Measurements from ENCODE around the gene GFER.
A peak's percentile ranks its signal among the peaks of the same experiment; 100 is the strongest.

The GFER gene

DNA sequence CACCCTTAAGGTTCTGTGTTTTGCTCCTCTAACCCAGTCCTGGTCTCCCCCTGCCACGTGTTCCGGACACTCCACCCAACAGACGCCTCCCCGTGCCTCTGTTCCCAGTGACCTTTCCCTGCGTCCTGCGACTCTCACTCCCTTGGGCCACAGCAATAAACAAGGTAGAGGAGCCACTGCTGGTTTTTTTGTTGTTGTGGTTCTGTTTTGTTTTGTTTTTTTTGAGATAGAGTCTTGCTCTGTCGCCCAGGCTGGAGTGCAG, 31.9 kb downstream of the GFER start:
- Histone ChIP-seq H3K4me1 (ENCODE audit: control insufficient read depth, insufficient read depth, low read length) (peaks cover 6% of the 10 kb centered on the region), H3K4me3 (ENCODE audit: low read depth, low read length) (no peak overlapping the region), H3K27ac (ENCODE audit: extremely low read depth, low read depth, low read length) (peak overlapping the region; percentile 79), H3K36me3 (ENCODE audit: control insufficient read depth in 2 of 2, insufficient read depth in 1 of 2, low read length in 2 of 2) (no peaks in the 10 kb centered on the region), H3K9me3 (ENCODE audit: control insufficient read depth, insufficient read depth, low read depth, low read length) (no peaks in the 10 kb centered on the region)
- ChIA-PET CTCF (interaction anchor here (0.6 to 2.0 kb wide), 8 partner anchors 11 to 153 kb away, joined by 3 to 11 read pairs (median 4); partner anchors contain the start of genes NHERF2, NTHL1 and TSC2), POLR2A (interaction anchor here (0.5 to 2.4 kb wide), 3 partner anchors 12 to 139 kb away, joined by 3 to 20 read pairs (median 4); partner anchors contain the start of gene TRAF7)
- TF ChIP-seq SCRT1 (tag by site-specific recombination; IDR thresholded peaks at IDR 0.05; ENCODE audit: borderline replicate concordance) (no peak), ZNF600 (tag by site-specific recombination; IDR thresholded peaks at IDR 0.05) (peak; percentile 65; the same call in 1 of the 2 replicates)
- TF ChIP-seq, protein P1, sequence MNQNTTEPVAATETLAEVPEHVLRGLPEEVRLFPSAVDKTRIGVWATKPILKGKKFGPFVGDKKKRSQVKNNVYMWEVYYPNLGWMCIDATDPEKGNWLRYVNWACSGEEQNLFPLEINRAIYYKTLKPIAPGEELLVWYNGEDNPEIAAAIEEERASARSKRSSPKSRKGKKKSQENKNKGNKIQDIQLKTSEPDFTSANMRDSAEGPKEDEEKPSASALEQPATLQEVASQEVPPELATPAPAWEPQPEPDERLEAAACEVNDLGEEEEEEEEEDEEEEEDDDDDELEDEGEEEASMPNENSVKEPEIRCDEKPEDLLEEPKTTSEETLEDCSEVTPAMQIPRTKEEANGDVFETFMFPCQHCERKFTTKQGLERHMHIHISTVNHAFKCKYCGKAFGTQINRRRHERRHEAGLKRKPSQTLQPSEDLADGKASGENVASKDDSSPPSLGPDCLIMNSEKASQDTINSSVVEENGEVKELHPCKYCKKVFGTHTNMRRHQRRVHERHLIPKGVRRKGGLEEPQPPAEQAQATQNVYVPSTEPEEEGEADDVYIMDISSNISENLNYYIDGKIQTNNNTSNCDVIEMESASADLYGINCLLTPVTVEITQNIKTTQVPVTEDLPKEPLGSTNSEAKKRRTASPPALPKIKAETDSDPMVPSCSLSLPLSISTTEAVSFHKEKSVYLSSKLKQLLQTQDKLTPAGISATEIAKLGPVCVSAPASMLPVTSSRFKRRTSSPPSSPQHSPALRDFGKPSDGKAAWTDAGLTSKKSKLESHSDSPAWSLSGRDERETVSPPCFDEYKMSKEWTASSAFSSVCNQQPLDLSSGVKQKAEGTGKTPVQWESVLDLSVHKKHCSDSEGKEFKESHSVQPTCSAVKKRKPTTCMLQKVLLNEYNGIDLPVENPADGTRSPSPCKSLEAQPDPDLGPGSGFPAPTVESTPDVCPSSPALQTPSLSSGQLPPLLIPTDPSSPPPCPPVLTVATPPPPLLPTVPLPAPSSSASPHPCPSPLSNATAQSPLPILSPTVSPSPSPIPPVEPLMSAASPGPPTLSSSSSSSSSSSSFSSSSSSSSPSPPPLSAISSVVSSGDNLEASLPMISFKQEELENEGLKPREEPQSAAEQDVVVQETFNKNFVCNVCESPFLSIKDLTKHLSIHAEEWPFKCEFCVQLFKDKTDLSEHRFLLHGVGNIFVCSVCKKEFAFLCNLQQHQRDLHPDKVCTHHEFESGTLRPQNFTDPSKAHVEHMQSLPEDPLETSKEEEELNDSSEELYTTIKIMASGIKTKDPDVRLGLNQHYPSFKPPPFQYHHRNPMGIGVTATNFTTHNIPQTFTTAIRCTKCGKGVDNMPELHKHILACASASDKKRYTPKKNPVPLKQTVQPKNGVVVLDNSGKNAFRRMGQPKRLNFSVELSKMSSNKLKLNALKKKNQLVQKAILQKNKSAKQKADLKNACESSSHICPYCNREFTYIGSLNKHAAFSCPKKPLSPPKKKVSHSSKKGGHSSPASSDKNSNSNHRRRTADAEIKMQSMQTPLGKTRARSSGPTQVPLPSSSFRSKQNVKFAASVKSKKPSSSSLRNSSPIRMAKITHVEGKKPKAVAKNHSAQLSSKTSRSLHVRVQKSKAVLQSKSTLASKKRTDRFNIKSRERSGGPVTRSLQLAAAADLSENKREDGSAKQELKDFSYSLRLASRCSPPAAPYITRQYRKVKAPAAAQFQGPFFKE (tag by site-specific recombination; IDR thresholded peaks at IDR 0.05; ENCODE audit: borderline replicate concordance), result 0 out of 2 replicates have a peak, but pooled peaks have one; percentile 54

DNA sequence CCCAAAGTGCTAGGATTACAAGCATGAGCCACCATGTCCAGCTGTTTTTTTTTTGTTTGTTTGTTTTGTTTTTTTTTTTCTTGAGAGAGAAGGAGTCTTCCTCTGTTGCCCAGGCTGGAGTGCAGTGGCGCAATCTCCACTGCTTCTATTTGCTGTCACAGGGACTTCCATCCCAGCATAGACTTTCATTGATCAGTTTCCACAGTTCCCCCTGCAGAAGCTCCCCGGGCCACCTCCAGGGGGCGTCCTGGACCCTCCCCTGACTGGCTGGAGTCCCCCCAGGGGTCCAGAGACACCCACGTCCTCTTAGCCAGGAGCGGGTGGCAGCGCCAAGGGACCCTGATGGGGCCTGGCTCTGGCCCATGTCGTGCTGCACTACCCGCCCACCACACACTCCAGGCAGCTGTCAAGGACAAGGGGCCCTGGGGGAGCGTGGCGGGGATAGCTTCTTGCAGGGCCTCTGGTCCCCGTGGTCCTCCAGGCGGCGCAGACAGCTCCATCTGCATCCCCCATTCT, 32.5 kb downstream of the GFER start:
- no peak overlapping the region for H3K4me3 ChIP-seq (ENCODE audit: low read depth, low read length)
- CTCF ChIA-PET, result interaction anchor here (0.6 to 2.0 kb wide), 10 partner anchors 11 to 152 kb away, joined by 3 to 11 read pairs (median 3); partner anchors contain the start of genes NHERF2, NTHL1, TRAF7 and TSC2
- H3K4me1 ChIP-seq (ENCODE audit: control insufficient read depth, insufficient read depth, low read length), result peaks cover 6% of the 10 kb centered on the region
- H3K9me3 ChIP-seq (ENCODE audit: control insufficient read depth, insufficient read depth, low read depth, low read length), result no peaks in the 10 kb centered on the region
- no peaks in the 10 kb centered on the region for H3K36me3 ChIP-seq (ENCODE audit: control insufficient read depth in 2 of 2, insufficient read depth in 1 of 2, low read length in 2 of 2)
- POLR2A ChIA-PET, result interaction anchor here (0.5 to 2.4 kb wide), 4 partner anchors 11 to 139 kb away, joined by 3 to 20 read pairs (median 4); partner anchors contain the start of gene TRAF7
- no peak overlapping the region for H3K27ac ChIP-seq (ENCODE audit: extremely low read depth, low read depth, low read length)
- no peak for TF ChIP-seq ZNF391 (tag by site-specific recombination; IDR thresholded peaks at IDR 0.05; ENCODE audit: borderline replicate concordance, low read depth)
- TF ChIP-seq ZNF510 (tag by site-specific recombination; IDR thresholded peaks at IDR 0.05; ENCODE audit: insufficient replicate concordance), result no peak
- peak; percentile 67 for TF ChIP-seq EGR2 (tag by site-specific recombination; IDR thresholded peaks at IDR 0.05; ENCODE audit: low read depth)
- TF ChIP-seq, protein P2, sequence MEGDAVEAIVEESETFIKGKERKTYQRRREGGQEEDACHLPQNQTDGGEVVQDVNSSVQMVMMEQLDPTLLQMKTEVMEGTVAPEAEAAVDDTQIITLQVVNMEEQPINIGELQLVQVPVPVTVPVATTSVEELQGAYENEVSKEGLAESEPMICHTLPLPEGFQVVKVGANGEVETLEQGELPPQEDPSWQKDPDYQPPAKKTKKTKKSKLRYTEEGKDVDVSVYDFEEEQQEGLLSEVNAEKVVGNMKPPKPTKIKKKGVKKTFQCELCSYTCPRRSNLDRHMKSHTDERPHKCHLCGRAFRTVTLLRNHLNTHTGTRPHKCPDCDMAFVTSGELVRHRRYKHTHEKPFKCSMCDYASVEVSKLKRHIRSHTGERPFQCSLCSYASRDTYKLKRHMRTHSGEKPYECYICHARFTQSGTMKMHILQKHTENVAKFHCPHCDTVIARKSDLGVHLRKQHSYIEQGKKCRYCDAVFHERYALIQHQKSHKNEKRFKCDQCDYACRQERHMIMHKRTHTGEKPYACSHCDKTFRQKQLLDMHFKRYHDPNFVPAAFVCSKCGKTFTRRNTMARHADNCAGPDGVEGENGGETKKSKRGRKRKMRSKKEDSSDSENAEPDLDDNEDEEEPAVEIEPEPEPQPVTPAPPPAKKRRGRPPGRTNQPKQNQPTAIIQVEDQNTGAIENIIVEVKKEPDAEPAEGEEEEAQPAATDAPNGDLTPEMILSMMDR (tag by site-specific recombination; IDR thresholded peaks at IDR 0.05), result peak; percentile 52
- TF ChIP-seq ZIC2 (tag by site-specific recombination; IDR thresholded peaks at IDR 0.05), result peak; percentile 63
- no peak for TF ChIP-seq ZNF623 (tag by site-specific recombination; IDR thresholded peaks at IDR 0.05)
- TF ChIP-seq, protein P3, sequence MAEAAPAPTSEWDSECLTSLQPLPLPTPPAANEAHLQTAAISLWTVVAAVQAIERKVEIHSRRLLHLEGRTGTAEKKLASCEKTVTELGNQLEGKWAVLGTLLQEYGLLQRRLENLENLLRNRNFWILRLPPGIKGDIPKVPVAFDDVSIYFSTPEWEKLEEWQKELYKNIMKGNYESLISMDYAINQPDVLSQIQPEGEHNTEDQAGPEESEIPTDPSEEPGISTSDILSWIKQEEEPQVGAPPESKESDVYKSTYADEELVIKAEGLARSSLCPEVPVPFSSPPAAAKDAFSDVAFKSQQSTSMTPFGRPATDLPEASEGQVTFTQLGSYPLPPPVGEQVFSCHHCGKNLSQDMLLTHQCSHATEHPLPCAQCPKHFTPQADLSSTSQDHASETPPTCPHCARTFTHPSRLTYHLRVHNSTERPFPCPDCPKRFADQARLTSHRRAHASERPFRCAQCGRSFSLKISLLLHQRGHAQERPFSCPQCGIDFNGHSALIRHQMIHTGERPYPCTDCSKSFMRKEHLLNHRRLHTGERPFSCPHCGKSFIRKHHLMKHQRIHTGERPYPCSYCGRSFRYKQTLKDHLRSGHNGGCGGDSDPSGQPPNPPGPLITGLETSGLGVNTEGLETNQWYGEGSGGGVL (tag by site-specific recombination; IDR thresholded peaks at IDR 0.05), result no peak
- no peak for TF ChIP-seq ZNF843 (tag by site-specific recombination; IDR thresholded peaks at IDR 0.05)
- no peak for TF ChIP-seq ZNF248 (tag by site-specific recombination; IDR thresholded peaks at IDR 0.05)
- no peak for TF ChIP-seq ZBTB7A (tag by site-specific recombination; IDR thresholded peaks at IDR 0.05; ENCODE audit: low read depth)
- TF ChIP-seq, protein P4, sequence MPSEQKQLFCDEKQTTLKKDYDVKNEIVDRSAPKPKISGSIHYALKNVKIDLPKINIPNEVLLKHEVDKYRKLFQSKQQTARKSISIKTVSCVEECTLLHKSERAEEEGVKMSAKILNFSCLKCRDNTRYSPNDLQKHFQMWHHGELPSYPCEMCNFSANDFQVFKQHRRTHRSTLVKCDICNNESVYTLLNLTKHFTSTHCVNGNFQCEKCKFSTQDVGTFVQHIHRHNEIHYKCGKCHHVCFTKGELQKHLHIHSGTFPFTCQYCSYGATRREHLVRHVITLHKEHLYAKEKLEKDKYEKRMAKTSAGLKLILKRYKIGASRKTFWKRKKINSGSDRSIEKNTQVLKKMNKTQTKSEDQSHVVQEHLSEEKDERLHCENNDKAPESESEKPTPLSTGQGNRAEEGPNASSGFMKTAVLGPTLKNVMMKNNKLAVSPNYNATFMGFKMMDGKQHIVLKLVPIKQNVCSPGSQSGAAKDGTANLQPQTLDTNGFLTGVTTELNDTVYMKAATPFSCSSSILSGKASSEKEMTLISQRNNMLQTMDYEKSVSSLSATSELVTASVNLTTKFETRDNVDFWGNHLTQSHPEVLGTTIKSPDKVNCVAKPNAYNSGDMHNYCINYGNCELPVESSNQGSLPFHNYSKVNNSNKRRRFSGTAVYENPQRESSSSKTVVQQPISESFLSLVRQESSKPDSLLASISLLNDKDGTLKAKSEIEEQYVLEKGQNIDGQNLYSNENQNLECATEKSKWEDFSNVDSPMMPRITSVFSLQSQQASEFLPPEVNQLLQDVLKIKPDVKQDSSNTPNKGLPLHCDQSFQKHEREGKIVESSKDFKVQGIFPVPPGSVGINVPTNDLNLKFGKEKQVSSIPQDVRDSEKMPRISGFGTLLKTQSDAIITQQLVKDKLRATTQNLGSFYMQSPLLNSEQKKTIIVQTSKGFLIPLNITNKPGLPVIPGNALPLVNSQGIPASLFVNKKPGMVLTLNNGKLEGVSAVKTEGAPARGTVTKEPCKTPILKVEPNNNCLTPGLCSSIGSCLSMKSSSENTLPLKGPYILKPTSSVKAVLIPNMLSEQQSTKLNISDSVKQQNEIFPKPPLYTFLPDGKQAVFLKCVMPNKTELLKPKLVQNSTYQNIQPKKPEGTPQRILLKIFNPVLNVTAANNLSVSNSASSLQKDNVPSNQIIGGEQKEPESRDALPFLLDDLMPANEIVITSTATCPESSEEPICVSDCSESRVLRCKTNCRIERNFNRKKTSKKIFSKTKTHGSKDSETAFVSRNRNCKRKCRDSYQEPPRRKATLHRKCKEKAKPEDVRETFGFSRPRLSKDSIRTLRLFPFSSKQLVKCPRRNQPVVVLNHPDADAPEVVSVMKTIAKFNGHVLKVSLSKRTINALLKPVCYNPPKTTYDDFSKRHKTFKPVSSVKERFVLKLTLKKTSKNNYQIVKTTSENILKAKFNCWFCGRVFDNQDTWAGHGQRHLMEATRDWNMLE (tag by site-specific recombination; conservative IDR thresholded peaks at IDR 0.05; ENCODE audit: low read depth), result no peak
- TF ChIP-seq ZNF626 (tag by site-specific recombination; IDR thresholded peaks at IDR 0.05), result no peak
- TF ChIP-seq, protein P5, sequence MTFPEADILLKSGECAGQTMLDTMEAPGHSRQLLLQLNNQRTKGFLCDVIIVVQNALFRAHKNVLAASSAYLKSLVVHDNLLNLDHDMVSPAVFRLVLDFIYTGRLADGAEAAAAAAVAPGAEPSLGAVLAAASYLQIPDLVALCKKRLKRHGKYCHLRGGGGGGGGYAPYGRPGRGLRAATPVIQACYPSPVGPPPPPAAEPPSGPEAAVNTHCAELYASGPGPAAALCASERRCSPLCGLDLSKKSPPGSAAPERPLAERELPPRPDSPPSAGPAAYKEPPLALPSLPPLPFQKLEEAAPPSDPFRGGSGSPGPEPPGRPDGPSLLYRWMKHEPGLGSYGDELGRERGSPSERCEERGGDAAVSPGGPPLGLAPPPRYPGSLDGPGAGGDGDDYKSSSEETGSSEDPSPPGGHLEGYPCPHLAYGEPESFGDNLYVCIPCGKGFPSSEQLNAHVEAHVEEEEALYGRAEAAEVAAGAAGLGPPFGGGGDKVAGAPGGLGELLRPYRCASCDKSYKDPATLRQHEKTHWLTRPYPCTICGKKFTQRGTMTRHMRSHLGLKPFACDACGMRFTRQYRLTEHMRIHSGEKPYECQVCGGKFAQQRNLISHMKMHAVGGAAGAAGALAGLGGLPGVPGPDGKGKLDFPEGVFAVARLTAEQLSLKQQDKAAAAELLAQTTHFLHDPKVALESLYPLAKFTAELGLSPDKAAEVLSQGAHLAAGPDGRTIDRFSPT (tag by site-specific recombination; IDR thresholded peaks at IDR 0.05), result peak; percentile 59; the same call in 1 of the 2 replicates
